Renal cortical epithelial cell (primary cell): ENCODE measurements around the gene RNF224. TPM values are rescaled to one million over a fixed set of nuclear protein-coding genes. Genes with fewer than 3 reads are reported as not detected.
"Not testable (repeated sequence)": the region's sequence is repeated elsewhere in the genome, so short reads cannot be mapped to it uniquely, and the experiment has no call there.

ENCODE experiments used
- DNase-seq: peaks from one replicate; pipeline ENCODE4 v3.0.0-alpha.2; 2011; ENCODE audit warnings: low read depth
- total RNA-seq: library from RNA; depleted of rRNA; stranded (reverse); fragments of >200 nt; gene quantifications from 2 replicates; pipeline ENCODE4 v1.2.3, GENCODE V29; 2014

The RNF224 gene
- total RNA-seq, 1 donor from 2014 or later, result 0.15 TPM

DNA sequence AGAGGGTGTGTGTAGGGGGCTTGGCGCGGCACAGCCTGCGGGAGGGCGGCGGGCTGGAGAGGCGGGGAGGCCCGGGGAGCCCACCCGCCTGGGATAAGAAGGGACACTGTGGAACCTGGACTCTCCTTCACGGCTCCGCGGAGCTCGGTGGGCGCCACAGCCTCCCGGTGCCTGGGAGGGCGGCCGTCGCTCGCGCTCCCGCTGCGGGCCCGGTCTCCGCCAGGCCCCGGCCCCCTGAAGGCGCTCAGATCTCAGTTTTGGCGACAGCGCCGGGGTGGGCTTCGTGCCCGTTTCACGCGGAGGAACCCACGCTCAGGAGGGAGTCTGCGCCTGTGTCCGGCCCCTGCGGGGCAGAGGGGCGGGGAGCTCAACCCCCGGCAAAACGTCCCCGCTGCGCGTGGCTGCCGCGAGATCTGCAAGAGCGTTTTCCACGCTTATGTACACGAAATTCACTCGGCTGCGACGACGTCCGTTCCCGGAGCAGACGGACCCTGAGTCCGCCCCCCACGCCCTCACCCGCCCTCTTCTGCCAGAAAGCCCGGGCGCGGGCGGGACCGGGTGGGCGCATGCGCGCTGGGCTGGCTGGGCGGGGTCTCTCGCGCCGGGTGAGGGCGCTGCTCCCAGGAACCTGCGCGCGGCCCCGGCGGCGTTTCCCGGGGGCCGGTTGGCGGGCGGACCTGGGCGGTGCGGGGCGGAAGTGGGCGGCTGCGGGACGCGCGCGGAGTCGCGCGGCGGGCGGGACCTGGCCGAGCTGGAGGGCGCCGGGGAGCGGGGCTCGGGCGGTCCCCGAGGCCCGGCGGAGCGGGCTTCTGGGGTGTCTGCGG is 27.5 kb downstream of the RNF224 start, which contains the start of gene NELFB:
TSS of gene NELFB (plus strand) at position 704 of the 824 bp plus-strand sequence.
- peak; percentile 45 for DNase-seq

GRCh38 chr9:137255448-137256114 is 28.3 kb downstream of the RNF224 start:
- DNase-seq, result no peak

- no peak for DNase-seq
These were observed 29.1 kb downstream of the RNF224 start for GRCh38 chr9:137256362-137256761.

DNA sequence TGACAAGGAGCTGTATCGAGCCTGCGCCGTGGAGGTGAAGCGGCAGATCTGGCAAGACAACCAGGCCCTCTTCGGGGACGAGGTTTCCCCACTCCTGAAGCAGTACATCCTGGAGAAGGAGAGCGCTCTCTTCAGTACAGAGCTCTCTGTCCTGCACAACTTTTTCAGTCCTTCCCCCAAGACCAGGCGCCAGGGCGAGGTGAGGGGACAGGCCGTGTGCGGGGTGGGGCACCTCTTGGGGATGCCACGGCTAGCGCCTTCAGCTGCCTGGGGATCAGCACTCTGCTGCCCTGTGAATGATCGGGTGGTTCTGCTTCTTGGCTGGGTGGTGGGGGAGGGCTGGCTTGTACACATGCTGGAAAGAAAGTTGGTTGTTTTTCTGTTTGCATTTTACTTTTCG is 29.6 kb downstream of the RNF224 start:
- DNase-seq, result no peak

DNA sequence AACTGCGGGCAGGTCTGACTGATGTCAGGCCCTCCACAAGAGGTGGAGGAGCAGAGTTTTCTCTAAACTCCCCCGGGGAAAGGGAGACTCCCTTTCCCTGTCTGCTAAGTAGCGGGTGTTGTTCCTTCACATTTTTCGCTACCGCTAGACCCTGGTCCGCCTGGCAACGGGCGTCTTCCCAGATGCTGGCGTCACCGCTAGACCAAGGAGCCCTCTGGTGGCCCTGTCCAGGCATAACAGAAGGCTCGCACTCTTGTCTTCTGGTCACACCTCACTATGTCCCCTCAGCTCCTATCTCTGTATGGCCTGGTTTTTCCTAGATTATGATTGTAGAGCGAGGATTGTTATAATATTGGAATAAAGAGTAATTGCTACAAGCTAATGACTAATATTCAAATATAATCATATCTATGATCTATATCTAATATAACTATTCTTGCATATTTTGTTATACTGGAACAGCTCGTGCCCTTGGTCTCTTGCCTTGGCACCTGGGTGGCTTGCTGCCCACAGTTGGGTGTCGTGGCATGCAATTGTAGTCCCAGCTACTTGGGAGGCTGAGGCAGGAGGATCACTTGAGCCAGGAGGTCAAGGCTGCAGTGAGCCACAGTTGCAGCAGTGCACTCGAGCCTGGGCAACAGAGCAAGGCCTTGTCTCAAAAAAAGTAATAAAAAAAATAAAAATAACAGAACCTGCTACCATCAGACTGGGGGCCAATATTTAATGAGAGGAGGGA is 35.0 kb downstream of the RNF224 start:
- not testable (repeated sequence) for DNase-seq

GRCh38 chr9:137262909-137263285 is 35.6 kb downstream of the RNF224 start:
- DNase-seq, result no peak

GRCh38 chr9:137263506-137263905 is 36.2 kb downstream of the RNF224 start:
- DNase-seq, result no peak

- no peak for DNase-seq
These were observed 36.8 kb downstream of the RNF224 start for GRCh38 chr9:137264067-137264466.

GRCh38 chr9:137265496-137266161 is 38.3 kb downstream of the RNF224 start:
- no peak for DNase-seq

DNA sequence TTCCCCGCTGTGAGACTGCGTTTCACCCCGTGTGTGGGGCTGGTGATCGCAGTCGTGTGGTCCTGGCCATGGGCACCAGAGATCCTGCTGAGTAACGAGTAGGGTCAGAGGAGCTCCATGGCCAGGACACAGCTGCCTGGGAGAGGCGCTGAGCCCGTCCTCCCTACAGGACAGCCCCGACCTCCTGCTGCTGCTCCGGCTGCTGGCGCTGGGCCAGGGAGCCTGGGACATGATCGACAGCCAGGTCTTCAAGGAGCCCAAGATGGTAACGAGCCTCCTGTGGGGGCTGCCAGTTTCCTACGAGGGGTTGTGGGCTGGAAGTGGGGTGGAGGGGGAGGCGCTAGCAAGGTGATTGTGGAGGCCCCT is 38.8 kb downstream of the RNF224 start:
- no peak for DNase-seq

- no peak for DNase-seq
These were observed 39.5 kb downstream of the RNF224 start for GRCh38 chr9:137266585-137267453.

- no peak for DNase-seq
These were observed 40.6 kb downstream of the RNF224 start for GRCh38 chr9:137267933-137268355.

GRCh38 chr9:137268538-137269201 is 41.4 kb downstream of the RNF224 start:
- no peak for DNase-seq

DNA sequence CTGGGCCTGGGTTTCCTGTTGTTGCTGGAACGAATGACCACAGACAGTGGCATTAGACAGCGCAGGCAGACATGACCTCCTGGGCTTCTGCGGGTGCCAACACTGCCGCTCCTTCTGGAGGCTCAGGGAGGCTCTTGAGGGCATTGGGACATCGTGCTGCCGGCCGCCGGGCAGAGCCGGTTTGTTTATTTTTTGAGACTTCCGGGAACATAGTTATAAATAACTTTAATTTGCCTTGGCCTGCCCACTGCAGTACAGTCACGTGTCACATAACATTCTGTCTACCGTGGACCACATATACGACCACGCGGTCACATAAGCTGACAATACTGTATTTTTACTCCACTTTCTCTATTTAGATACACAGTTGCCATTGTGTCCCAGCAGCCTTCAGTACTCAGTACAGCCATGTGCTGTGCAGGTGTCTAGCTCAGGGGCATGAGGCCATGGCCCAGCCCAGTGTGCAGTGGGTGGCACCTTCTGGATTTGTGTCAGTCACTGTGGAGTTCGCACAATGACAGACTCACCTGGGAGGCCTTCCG is 42.0 kb downstream of the RNF224 start:
- peak; percentile 33 for DNase-seq

DNA sequence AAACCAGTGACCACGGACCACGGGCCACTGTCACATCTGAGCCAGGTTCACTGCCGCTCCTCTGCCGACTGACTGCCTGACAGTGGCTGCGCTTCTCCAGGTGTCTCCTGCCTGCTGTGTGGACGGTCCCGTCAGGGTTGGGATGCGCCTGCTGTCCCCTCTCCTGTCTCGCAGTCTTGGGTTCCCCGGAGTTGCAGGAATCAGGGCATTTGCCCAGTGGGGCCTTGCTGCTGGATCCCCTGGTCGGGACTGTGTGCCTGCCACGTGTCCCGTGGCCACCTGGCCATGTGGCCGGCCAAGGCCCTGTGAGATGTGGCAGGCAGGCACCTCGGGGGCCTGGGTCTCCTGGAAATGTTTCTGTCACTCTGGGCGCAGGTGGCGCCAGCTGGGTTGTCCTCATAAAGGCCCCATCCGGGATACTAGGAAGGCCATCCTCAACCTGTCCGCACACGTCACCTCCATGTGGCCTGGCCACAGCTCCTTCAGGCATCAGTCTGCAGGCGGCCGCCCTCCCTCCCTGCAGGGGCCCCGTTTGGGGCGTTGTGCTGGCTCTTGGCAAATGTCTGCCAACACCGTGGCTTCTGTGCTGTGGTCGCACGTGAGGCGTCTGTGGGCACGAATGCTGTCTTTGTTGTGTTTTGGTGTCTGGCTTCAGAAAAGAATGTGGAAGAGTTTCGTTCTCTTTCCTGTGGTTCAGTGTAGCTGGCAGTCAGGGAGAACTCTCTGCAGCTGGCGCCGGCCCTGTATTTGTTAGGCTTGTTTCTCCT is 43.8 kb downstream of the RNF224 start:
- DNase-seq, result no peak

GRCh38 chr9:137271696-137272076 is 44.4 kb downstream of the RNF224 start:
- DNase-seq, result no peak

GRCh38 chr9:137272241-137273094 is 45.2 kb downstream of the RNF224 start:
- DNase-seq, result no peak

GRCh38 chr9:137273095-137273490 is 45.8 kb downstream of the RNF224 start:
- DNase-seq, result no peak
